ENCODE data around the gene AVPI1. TPM values are rescaled to one million over a fixed set of nuclear protein-coding genes. Genes with fewer than 3 reads are reported as not detected.
"Not testable (repeated sequence)": the region's sequence is repeated elsewhere in the genome, so short reads cannot be mapped to it uniquely, and the experiment has no call there.

The AVPI1 gene
- total RNA-seq, 2 experiments from 2014 or later, result 1.8 to 1.9 TPM

GRCh38 chr10:97686301-97686961 lies 610 bp downstream of the AVPI1 start:
- ChIA-PET CTCF (interaction anchor here (0.6 to 5.8 kb wide), 21 partner anchors 8 to 425 kb away, joined by 3 to 36 read pairs (median 5); partner anchors contain the start of genes PI4K2A and ZFYVE27), POLR2A (interaction anchor here (0.9 to 2.8 kb wide), 12 partner anchors 8 to 183 kb away, joined by 3 to 15 read pairs (median 4); partner anchors contain the start of genes MARVELD1, PI4K2A and ZFYVE27)
- H3K4me1 Mint-ChIP-seq, result peaks cover 17% of the 10 kb centered on the region
- no peak overlapping the region for H3K27ac Mint-ChIP-seq
- peak overlapping the region; percentile 75 for H3K4me3 Mint-ChIP-seq
- DNase-seq, result no peak
- no peaks in the 10 kb centered on the region for H3K9me3 Mint-ChIP-seq
- H3K27me3 Mint-ChIP-seq, result peaks cover 3% of the 10 kb centered on the region
- H3K36me3 Mint-ChIP-seq (ENCODE audit: low read depth), result no peaks in the 10 kb centered on the region

GRCh38 chr10:97685395-97685958 lies 1.6 kb downstream of the AVPI1 start:
- H3K4me3 Mint-ChIP-seq, result no peak overlapping the region

GRCh38 chr10:97684866-97685394 lies 2.1 kb downstream of the AVPI1 start:
- Mint-ChIP-seq H3K27me3 (no peaks in the 10 kb centered on the region), H3K4me1 (peaks cover 17% of the 10 kb centered on the region), H3K27ac (no peak overlapping the region), H3K36me3 (ENCODE audit: low read depth) (no peaks in the 10 kb centered on the region), H3K9me3 (no peaks in the 10 kb centered on the region), H3K4me3 (no peak overlapping the region)
- ChIA-PET CTCF (interaction anchor here (2.7 to 5.8 kb wide), 2 partner anchors 44 to 47 kb away, joined by 11 to 36 read pairs; partner anchors contain the start of gene PI4K2A), POLR2A (no interaction called here)
- no peak for DNase-seq

More at GRCh38 chr10:97685395-97685958, 1.6 kb downstream of the AVPI1 start:
- POLR2A ChIA-PET, result interaction anchor here (1.7 to 2.8 kb wide), 2 partner anchors 24 to 45 kb away, joined by 5 to 13 read pairs; partner anchors contain the start of gene PI4K2A
- Mint-ChIP-seq H3K4me1 (peaks cover 17% of the 10 kb centered on the region), H3K36me3 (ENCODE audit: low read depth) (no peaks in the 10 kb centered on the region), H3K27ac (no peak overlapping the region), H3K9me3 (no peaks in the 10 kb centered on the region), H3K27me3 (no peaks in the 10 kb centered on the region)
- no peak for DNase-seq
- CTCF ChIA-PET, result interaction anchor here (1.0 to 5.8 kb wide), 8 partner anchors 7 to 51 kb away, joined by 3 to 36 read pairs (median 17); partner anchors contain the start of genes PI4K2A and ZFYVE27

GRCh38 chr10:97684368-97684713 lies 2.7 kb downstream of the AVPI1 start:
- POLR2A ChIA-PET, H3K27ac Mint-ChIP-seq, H3K4me3 Mint-ChIP-seq: not testable (repeated sequence)

GRCh38 chr10:97683556-97684367 lies 3.3 kb downstream of the AVPI1 start:
- H3K4me1 Mint-ChIP-seq, result peaks cover 17% of the 10 kb centered on the region
- H3K27ac Mint-ChIP-seq, result no peak overlapping the region
- POLR2A ChIA-PET, result interaction anchor here (0.8 kb wide), 1 partner anchor 31 kb away, joined by 4 read pairs; no protein-coding TSS in a partner anchor
- no peak overlapping the region for H3K4me3 Mint-ChIP-seq
- DNase-seq, result no peak
- no peaks in the 10 kb centered on the region for H3K36me3 Mint-ChIP-seq (ENCODE audit: low read depth)
- CTCF ChIA-PET, result interaction anchor here (1.0 to 1.6 kb wide), 5 partner anchors 18 to 108 kb away, joined by 3 to 8 read pairs (median 3); partner anchors contain the start of gene ZFYVE27
- H3K27me3 Mint-ChIP-seq, result no peaks in the 10 kb centered on the region
- no peaks in the 10 kb centered on the region for H3K9me3 Mint-ChIP-seq

More at GRCh38 chr10:97684368-97684713, 2.7 kb downstream of the AVPI1 start:
- H3K4me1 Mint-ChIP-seq, result peaks cover 17% of the 10 kb centered on the region
- CTCF ChIA-PET, result interaction anchor here (1.0 to 1.3 kb wide), 4 partner anchors 24 to 108 kb away, joined by 3 to 8 read pairs (median 3); partner anchors contain the start of gene ZFYVE27
- DNase-seq; H3K36me3 Mint-ChIP-seq (ENCODE audit: low read depth); H3K27me3 Mint-ChIP-seq; H3K9me3 Mint-ChIP-seq: not testable (repeated sequence)

- Mint-ChIP-seq H3K4me1 (peaks cover 12% of the 10 kb centered on the region), H3K4me3 (no peak overlapping the region), H3K9me3 (no peaks in the 10 kb centered on the region), H3K27me3 (no peaks in the 10 kb centered on the region), H3K27ac (no peak overlapping the region), H3K36me3 (ENCODE audit: low read depth) (no peaks in the 10 kb centered on the region)
- no peak for DNase-seq
- POLR2A ChIA-PET, result interaction anchor here (0.7 kb wide), 1 partner anchor 11 kb away, joined by 3 read pairs; no protein-coding TSS in a partner anchor
- CTCF ChIA-PET, result interaction anchor here (1.6 kb wide), 1 partner anchor 20 kb away, joined by 5 read pairs; no protein-coding TSS in a partner anchor
Measured at GRCh38 chr10:97682042-97682441, 5.0 kb downstream of the AVPI1 start.

GRCh38 chr10:97679594-97679993 lies 7.4 kb downstream of the AVPI1 start:
- DNase-seq, result no peak
- Mint-ChIP-seq H3K9me3 (no peaks in the 10 kb centered on the region), H3K4me3 (no peak overlapping the region), H3K27me3 (no peaks in the 10 kb centered on the region), H3K4me1 (peaks cover 7% of the 10 kb centered on the region), H3K36me3 (ENCODE audit: low read depth) (peaks cover 6% of the 10 kb centered on the region), H3K27ac (no peak overlapping the region)
- POLR2A ChIA-PET, result interaction anchor here (1.3 to 1.8 kb wide), 2 partner anchors 11 to 57 kb away, joined by 4 read pairs; partner anchors contain the start of gene ZFYVE27
- CTCF ChIA-PET, result interaction anchor here (2.4 to 6.9 kb wide), 2 partner anchors 7 to 23 kb away, joined by 13 to 31 read pairs; partner anchors contain the start of gene AVPI1

GRCh38 chr10:97676770-97677581 lies 10.1 kb downstream of the AVPI1 start:
- H3K27ac Mint-ChIP-seq, result no peak overlapping the region

GRCh38 chr10:97675222-97675621 lies 11.8 kb downstream of the AVPI1 start:
- Mint-ChIP-seq H3K4me1 (peaks cover 17% of the 10 kb centered on the region), H3K4me3 (no peak overlapping the region), H3K27me3 (no peaks in the 10 kb centered on the region), H3K27ac (no peak overlapping the region), H3K36me3 (ENCODE audit: low read depth) (peaks cover 27% of the 10 kb centered on the region), H3K9me3 (no peaks in the 10 kb centered on the region)
- CTCF ChIA-PET, result interaction anchor here (1.3 to 6.9 kb wide), 5 partner anchors 9 to 56 kb away, joined by 3 to 31 read pairs (median 10); partner anchors contain the start of gene AVPI1
- POLR2A ChIA-PET, result interaction anchor here (1.6 kb wide), 1 partner anchor 55 kb away, joined by 3 read pairs; no protein-coding TSS in a partner anchor
- DNase-seq, result no peak

More at GRCh38 chr10:97676770-97677581, 10.1 kb downstream of the AVPI1 start:
- Mint-ChIP-seq H3K4me3 (no peak overlapping the region), H3K9me3 (no peaks in the 10 kb centered on the region), H3K36me3 (ENCODE audit: low read depth) (peaks cover 17% of the 10 kb centered on the region), H3K4me1 (peaks cover 17% of the 10 kb centered on the region), H3K27me3 (no peaks in the 10 kb centered on the region)
- DNase-seq, result peak; percentile 52
- CTCF ChIA-PET, result interaction anchor here (0.7 to 6.9 kb wide), 11 partner anchors 10 to 141 kb away, joined by 3 to 31 read pairs (median 5); partner anchors contain the start of genes AVPI1, PI4K2A and ZFYVE27
- POLR2A ChIA-PET, result interaction anchor here (0.7 to 2.5 kb wide), 6 partner anchors 10 to 54 kb away, joined by 3 to 7 read pairs (median 3); partner anchors contain the start of gene AVPI1

- no peaks in the 10 kb centered on the region for H3K9me3 Mint-ChIP-seq
- ChIA-PET POLR2A (interaction anchor here (0.7 to 1.0 kb wide), 4 partner anchors 13 to 63 kb away, joined by 3 read pairs; partner anchors contain the start of genes AVPI1 and ZFYVE27), CTCF (interaction anchor here (1.3 to 3.7 kb wide), 2 partner anchors 8 to 13 kb away, joined by 3 to 25 read pairs; partner anchors contain the start of gene AVPI1)
- H3K4me3 Mint-ChIP-seq, result no peak overlapping the region
- peaks cover 17% of the 10 kb centered on the region for H3K4me1 Mint-ChIP-seq
- peaks cover 27% of the 10 kb centered on the region for H3K36me3 Mint-ChIP-seq (ENCODE audit: low read depth)
- no peaks in the 10 kb centered on the region for H3K27me3 Mint-ChIP-seq
- DNase-seq, result peak; percentile 30
- peak overlapping the region; percentile 11 for H3K27ac Mint-ChIP-seq
Measured at GRCh38 chr10:97673736-97674525, 13.1 kb downstream of the AVPI1 start.

GRCh38 chr10:97669571-97669970 lies 17.5 kb downstream of the AVPI1 start:
- Mint-ChIP-seq H3K27me3 (no peaks in the 10 kb centered on the region), H3K36me3 (ENCODE audit: low read depth) (peaks cover 37% of the 10 kb centered on the region), H3K27ac (no peak overlapping the region), H3K4me1 (peaks cover 9% of the 10 kb centered on the region), H3K9me3 (no peaks in the 10 kb centered on the region), H3K4me3 (no peak overlapping the region)
- CTCF ChIA-PET, result interaction anchor here (1.0 to 1.9 kb wide), 3 partner anchors 16 to 32 kb away, joined by 3 to 6 read pairs (median 6); partner anchors contain the start of gene AVPI1
- POLR2A ChIA-PET, result no interaction called here
- no peak for DNase-seq
